ENCODE measurements around the gene CORIN. TPM values are rescaled to one million over a fixed set of nuclear protein-coding genes. Genes with fewer than 3 reads are reported as not detected.

The CORIN gene
- total and polyA plus RNA-seq, 10 of the 15 experiments (the other 5 are each of a cell fraction or from before 2014, with no cell fraction given): 0.02 to 0.45 (median 0.09) TPM; not detected in 3

GRCh38 chr4:47668256-47668655, 169.6 kb downstream of the CORIN start:
- Histone ChIP-seq H3K4me2 (ENCODE audit: control insufficient read depth, insufficient read depth) (no peak overlapping the region), H4K20me1 (ENCODE audit: control insufficient read depth, insufficient read depth) (no peaks in the 10 kb centered on the region), H3K79me2 (ENCODE audit: control insufficient read depth, insufficient read depth, low read length) (no peaks in the 10 kb centered on the region), H3K9ac (ENCODE audit: control insufficient read depth, insufficient read depth, low read length) (no peak overlapping the region), H3K36me3 (ENCODE audit: control insufficient read depth in 2 of 2, insufficient read depth in 2 of 2, low read length in 1 of 2) (no peaks in the 10 kb centered on the region), H3K9me3 (replicated peaks; ENCODE audit: control insufficient read depth, insufficient read depth, low read length) (no peaks in the 10 kb centered on the region), H3K4me3 (no peak overlapping the region), H2AFZ (ENCODE audit: control insufficient read depth, low read depth, low read length) (no peak overlapping the region), H3K27me3 (replicated peaks in 1 of 2; ENCODE audit: control insufficient read depth in 2 of 2, insufficient read depth in 2 of 2, low read length in 1 of 2) (no peaks in the 10 kb centered on the region; a peak in 1 of 4 replicates), H3K27ac (ENCODE audit: control insufficient read depth, insufficient read depth) (no peak overlapping the region), H3K4me1 (ENCODE audit: control insufficient read depth, insufficient read depth, low read length) (no peaks in the 10 kb centered on the region)
- intact Hi-C loops (cut with micrococcal nuclease; ENCODE audit: unreplicated experiment) (loop anchor here (5.0 kb wide), 2 partner anchors 176 to 264 kb away; no protein-coding TSS in a partner anchor), in situ Hi-C loops (cut with MboI) (no loop called here)
- TF ChIP-seq BMI1 (IDR thresholded peaks at IDR 0.05; ENCODE audit: borderline replicate concordance): no peak
- TF ChIP-seq RUNX3 (IDR thresholded peaks at IDR 0.05; ENCODE audit: low read length): no peak
- TF ChIP-seq WRNIP1 (IDR thresholded peaks at IDR 0.05; ENCODE audit: borderline replicate concordance, low read depth, low read length): no peak
- no peak for TF ChIP-seq SREBF1 (IDR thresholded peaks at IDR 0.05; ENCODE audit: low read length)
- TF ChIP-seq MTA2 (IDR thresholded peaks at IDR 0.05; ENCODE audit: low read depth): no peak
- TF ChIP-seq CBFB (IDR thresholded peaks at IDR 0.05; ENCODE audit: low read depth): no peak
- no peak for TF ChIP-seq RBBP5 (conservative IDR thresholded peaks at IDR 0.05)
- TF ChIP-seq CTCF (IDR thresholded peaks at IDR 0.05 in 2 of 3, conservative IDR thresholded peaks at IDR 0.05 in 1 of 3; ENCODE audit: control insufficient read depth in 2 of 3, extremely low read depth in 1 of 3, insufficient read depth in 1 of 3, low read depth in 3 of 3, low read length in 3 of 3): no peak
- TF ChIP-seq BACH1 (IDR thresholded peaks at IDR 0.05; ENCODE audit: borderline replicate concordance): no peak
- TF ChIP-seq RFX5 (IDR thresholded peaks at IDR 0.05; ENCODE audit: low read depth, low read length): no peak
- TF ChIP-seq CREM (IDR thresholded peaks at IDR 0.05; ENCODE audit: low read depth): no peak
- WGBS (ENCODE audit: insufficient coverage, insufficient replicate concordance, low lambda C conversion rate, missing lambda C conversion rate): 45% methylated on average over 2 of the region's 2 CpGs
- SMC1A ChIA-PET (ENCODE audit: uncharacterized antibody, unreplicated experiment): interaction anchor here (1.1 to 1.8 kb wide), 4 partner anchors 168 to 263 kb away, joined by 3 to 6 read pairs (median 4); no protein-coding TSS in a partner anchor
- POLR2A ChIA-PET: no interaction called here
- DNase-seq (ENCODE audit: low read depth, low spot score) (no peak), ATAC-seq (no peak), FAIRE-seq (no peak)
- no TSS peak for BruUV-seq (replicated peaks)
- CTCF ChIA-PET: interaction anchor here (0.6 to 3.8 kb wide), 16 partner anchors 9 to 823 kb away, joined by 3 to 20 read pairs (median 5); partner anchors contain the start of genes COMMD8 and CORIN
- RAD21 ChIA-PET (ENCODE audit: unreplicated experiment): interaction anchor here (1.4 to 3.0 kb wide), 2 partner anchors 168 to 266 kb away, joined by 6 to 9 read pairs; no protein-coding TSS in a partner anchor

Measured in GM12878 (cell line).